RWPE2 (cell line): ENCODE measurements around the gene CCDC57.

Experiments
- ATAC-seq: fragments of 200-7000 bp; cut with Tn5 transposase; 3 replicates; pipeline ENCODE4 v1.9.1; 2021; ENCODE audit warnings: low read depth
- DNase-seq: peaks from one replicate; pipeline ENCODE4 v3.0.0-alpha.2; 2020; ENCODE audit warnings: low spot score
- H3K27ac ChIP-seq: fragments of 450-650 bp; 2 replicates; pipeline ENCODE4 v1.5.1; 2017; ENCODE audit warnings: mild to moderate bottlenecking; ENCODE audit not compliant: poor library complexity, severe bottlenecking
- H3K27me3 ChIP-seq: fragments of 250-450 bp; sonication (Bioruptor Pico); 2 replicates; pipeline ENCODE4 v1.5.1; 2021; ENCODE audit warnings: mild to moderate bottlenecking, moderate library complexity; ENCODE audit not compliant: insufficient read depth, poor library complexity, severe bottlenecking
- H3K36me3 ChIP-seq: fragments of 250-450 bp; sonication (Bioruptor Pico); 2 replicates; pipeline ENCODE4 v1.5.1; 2020; ENCODE audit warnings: low read depth, mild to moderate bottlenecking, moderate library complexity
- H3K4me1 ChIP-seq: fragments of 250-450 bp; sonication (Bioruptor Pico); 2 replicates; pipeline ENCODE4 v1.5.1; 2021; ENCODE audit warnings: mild to moderate bottlenecking, moderate library complexity; ENCODE audit not compliant: insufficient read depth, poor library complexity, severe bottlenecking
- H3K4me3 ChIP-seq: fragments of 250-450 bp; sonication (Bioruptor Pico); 2 replicates; pipeline ENCODE4 v1.5.1; 2021; ENCODE audit warnings: mild to moderate bottlenecking, moderate library complexity; ENCODE audit not compliant: severe bottlenecking
- H3K9me3 ChIP-seq: fragments of 250-450 bp; sonication (Bioruptor Pico); 2 replicates; pipeline ENCODE4 v1.5.1; 2021; ENCODE audit warnings: mild to moderate bottlenecking, moderate library complexity; ENCODE audit not compliant: severe bottlenecking
- CTCF ChIP-seq: fragments of 450-650 bp; IDR thresholded peaks from one replicate; pipeline ENCODE4 v1.5.1; 2017; ENCODE audit warnings: mild to moderate bottlenecking, moderate library complexity; ENCODE audit not compliant: poor library complexity, severe bottlenecking

The CCDC57 gene

DNA sequence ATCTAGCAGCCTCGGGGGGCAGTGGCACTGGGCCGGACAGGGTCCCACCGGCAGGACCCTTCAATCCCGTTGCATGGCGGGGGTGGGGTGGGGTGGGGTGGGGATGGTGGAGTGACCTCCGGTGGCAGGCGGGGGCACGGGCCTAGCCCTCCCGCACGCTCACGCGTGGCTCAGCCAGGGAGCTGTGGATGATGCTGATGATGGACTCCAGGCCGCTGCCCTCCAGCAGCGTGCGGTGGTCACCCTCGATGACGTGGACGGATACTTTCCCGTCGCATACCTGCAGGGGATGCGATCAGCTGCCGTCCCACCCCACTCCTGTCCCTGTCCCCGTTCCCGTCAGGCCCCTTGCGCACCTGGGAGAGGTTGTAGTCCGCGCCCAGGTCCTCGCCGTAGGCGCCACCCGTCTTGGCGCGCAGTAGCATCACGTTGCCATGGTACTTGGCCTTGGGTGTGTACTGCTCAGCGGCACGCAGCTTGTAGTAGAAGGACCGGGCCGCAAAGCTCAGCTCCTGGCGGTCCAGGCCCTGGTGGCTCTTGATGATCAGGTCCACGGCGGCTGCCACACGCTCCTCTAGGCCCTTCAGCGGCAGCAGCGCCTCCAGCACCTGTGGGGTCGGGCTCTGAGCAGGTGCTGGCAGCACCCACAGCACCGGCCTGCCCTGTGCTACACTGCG is 133.5 kb downstream of the CCDC57 start:
- H3K36me3 ChIP-seq: peaks cover 60% of the 10 kb centered on the region
- no peak for TF ChIP-seq CTCF
- no peaks in the 10 kb centered on the region for H3K27me3 ChIP-seq
- no peak overlapping the region for H3K27ac ChIP-seq
- no peaks in the 10 kb centered on the region for H3K4me1 ChIP-seq
- DNase-seq (no peak), ATAC-seq (no peak)
- no peaks in the 10 kb centered on the region for H3K9me3 ChIP-seq
- H3K4me3 ChIP-seq: no peak overlapping the region

GRCh38 chr17:82078433-82078832 is 134.2 kb downstream of the CCDC57 start:
- no peak overlapping the region for H3K4me3 ChIP-seq
- H3K27me3 ChIP-seq: no peaks in the 10 kb centered on the region
- ATAC-seq: no peak
- no peak overlapping the region for H3K27ac ChIP-seq
- TF ChIP-seq CTCF: no peak
- H3K4me1 ChIP-seq: peaks cover 4% of the 10 kb centered on the region
- H3K36me3 ChIP-seq: peaks cover 53% of the 10 kb centered on the region
- DNase-seq: no peak
- no peaks in the 10 kb centered on the region for H3K9me3 ChIP-seq

- H3K36me3 ChIP-seq: peaks cover 47% of the 10 kb centered on the region
- DNase-seq (no peak), ATAC-seq (peak; percentile 0; the same call in 2 of the 3 replicates)
- H3K4me1 ChIP-seq: peaks cover 4% of the 10 kb centered on the region
- TF ChIP-seq CTCF: no peak
- no peak overlapping the region for H3K27ac ChIP-seq
- no peak overlapping the region for H3K4me3 ChIP-seq
- H3K9me3 ChIP-seq: no peaks in the 10 kb centered on the region
- H3K27me3 ChIP-seq: no peaks in the 10 kb centered on the region
Measured at GRCh38 chr17:82077617-82078358, 134.9 kb downstream of the CCDC57 start.

DNA sequence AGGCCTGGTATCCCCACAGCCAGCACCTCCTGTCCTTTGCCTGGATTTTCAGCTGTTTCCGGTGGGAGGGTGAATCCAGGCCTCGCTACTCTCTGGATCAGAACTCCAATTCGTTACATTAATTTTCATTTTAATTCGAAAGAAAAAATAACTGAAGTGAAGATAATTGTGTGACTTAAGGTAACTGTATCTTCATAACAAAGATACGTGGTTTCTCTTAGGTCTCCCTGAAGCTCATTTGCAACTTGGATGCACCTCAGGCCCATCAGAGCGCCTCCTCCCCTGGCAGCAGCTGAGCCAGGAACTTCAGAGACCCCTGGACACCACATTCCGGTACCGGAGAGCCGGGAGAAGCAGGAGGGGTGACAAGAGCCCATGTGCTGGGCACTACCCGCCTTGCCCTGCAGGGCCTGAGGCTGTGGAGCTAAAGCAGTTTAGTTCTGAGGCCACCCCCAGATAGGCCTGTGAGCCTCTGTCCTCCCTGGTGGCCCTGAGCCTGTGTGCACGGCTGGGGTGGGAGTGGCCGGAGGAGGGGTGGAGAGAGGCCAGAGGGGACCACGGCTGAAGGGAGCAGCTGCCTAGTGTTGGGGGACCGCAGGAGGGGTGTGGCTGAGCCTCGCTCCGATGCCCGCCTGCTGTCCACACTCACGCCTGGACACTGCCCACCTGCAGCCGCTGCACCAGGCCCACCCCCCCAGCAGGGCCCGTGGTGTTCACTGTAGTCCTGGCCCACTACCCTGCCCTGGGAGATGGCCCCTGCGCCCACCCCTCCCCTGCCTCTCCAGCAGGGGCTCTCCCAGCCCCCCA is 135.7 kb downstream of the CCDC57 start:
- Histone ChIP-seq H3K4me1 (peaks cover 4% of the 10 kb centered on the region), H3K36me3 (peaks cover 39% of the 10 kb centered on the region), H3K27me3 (no peaks in the 10 kb centered on the region), H3K9me3 (no peaks in the 10 kb centered on the region), H3K27ac (no peak overlapping the region), H3K4me3 (no peak overlapping the region)
- TF ChIP-seq CTCF: no peak
- ATAC-seq (peak; percentile 23), DNase-seq (no peak)
